Fibroblast of pulmonary artery (primary cell): ENCODE results near the gene SLC22A13.
A peak's percentile ranks its signal among the peaks of the same experiment; 100 is the strongest.

ENCODE experiments used
- DNase-seq: peaks from one replicate; pipeline ENCODE4 v3.0.0-alpha.2; 2010; ENCODE audit warnings: low read depth
- H3K4me3 ChIP-seq: replicated peaks from 2 replicates; pipeline ENCODE4 v1.5.1; 2011; ENCODE audit warnings: low read depth, mild to moderate bottlenecking, control low read depth, low read length, moderate library complexity
- TF ChIP-seq, protein P1 (sequence below): IDR thresholded peaks from 2 replicates; pipeline ENCODE4 v1.5.1; 2011; ENCODE audit warnings: mild to moderate bottlenecking, control low read depth, low read length, inconsistent platforms; ENCODE audit errors: missing control alignments

Gene SLC22A13, protein sequence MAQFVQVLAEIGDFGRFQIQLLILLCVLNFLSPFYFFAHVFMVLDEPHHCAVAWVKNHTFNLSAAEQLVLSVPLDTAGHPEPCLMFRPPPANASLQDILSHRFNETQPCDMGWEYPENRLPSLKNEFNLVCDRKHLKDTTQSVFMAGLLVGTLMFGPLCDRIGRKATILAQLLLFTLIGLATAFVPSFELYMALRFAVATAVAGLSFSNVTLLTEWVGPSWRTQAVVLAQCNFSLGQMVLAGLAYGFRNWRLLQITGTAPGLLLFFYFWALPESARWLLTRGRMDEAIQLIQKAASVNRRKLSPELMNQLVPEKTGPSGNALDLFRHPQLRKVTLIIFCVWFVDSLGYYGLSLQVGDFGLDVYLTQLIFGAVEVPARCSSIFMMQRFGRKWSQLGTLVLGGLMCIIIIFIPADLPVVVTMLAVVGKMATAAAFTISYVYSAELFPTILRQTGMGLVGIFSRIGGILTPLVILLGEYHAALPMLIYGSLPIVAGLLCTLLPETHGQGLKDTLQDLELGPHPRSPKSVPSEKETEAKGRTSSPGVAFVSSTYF

DNA sequence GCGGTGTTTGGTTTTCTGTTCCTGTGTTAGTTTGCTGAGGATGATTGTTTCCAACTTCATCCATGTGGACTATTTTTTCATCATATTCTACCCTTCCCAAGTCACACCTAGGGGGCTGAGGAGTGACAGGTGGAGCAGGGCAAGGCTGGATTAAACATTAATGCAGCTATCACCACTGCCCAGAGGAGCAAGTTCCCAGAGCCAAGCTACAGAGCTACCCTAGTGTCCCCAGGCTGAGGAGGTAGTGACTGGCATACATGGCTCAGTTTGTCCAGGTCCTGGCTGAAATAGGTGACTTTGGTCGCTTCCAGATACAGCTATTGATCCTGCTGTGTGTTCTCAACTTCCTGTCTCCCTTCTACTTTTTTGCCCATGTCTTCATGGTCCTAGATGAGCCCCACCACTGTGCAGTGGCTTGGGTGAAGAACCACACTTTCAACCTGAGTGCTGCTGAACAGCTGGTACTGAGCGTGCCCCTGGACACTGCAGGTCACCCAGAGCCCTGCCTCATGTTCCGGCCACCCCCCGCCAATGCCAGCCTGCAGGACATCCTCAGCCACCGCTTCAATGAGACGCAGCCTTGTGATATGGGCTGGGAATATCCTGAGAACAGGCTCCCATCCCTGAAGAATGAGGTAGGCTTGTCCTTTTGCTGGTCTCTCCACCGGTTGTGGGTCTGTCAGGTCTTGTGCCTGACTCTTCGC lies at the start of gene SLC22A13:
Gene SLC22A13 (plus strand): TSS at position 209 of the 704 bp plus-strand sequence. CDS start 49 bp downstream, at position 258.
- H3K4me3 ChIP-seq, result no peak within 1 kb of the TSS
- TF ChIP-seq, protein P1, sequence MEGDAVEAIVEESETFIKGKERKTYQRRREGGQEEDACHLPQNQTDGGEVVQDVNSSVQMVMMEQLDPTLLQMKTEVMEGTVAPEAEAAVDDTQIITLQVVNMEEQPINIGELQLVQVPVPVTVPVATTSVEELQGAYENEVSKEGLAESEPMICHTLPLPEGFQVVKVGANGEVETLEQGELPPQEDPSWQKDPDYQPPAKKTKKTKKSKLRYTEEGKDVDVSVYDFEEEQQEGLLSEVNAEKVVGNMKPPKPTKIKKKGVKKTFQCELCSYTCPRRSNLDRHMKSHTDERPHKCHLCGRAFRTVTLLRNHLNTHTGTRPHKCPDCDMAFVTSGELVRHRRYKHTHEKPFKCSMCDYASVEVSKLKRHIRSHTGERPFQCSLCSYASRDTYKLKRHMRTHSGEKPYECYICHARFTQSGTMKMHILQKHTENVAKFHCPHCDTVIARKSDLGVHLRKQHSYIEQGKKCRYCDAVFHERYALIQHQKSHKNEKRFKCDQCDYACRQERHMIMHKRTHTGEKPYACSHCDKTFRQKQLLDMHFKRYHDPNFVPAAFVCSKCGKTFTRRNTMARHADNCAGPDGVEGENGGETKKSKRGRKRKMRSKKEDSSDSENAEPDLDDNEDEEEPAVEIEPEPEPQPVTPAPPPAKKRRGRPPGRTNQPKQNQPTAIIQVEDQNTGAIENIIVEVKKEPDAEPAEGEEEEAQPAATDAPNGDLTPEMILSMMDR, result no peak
- no peak for DNase-seq

DNA sequence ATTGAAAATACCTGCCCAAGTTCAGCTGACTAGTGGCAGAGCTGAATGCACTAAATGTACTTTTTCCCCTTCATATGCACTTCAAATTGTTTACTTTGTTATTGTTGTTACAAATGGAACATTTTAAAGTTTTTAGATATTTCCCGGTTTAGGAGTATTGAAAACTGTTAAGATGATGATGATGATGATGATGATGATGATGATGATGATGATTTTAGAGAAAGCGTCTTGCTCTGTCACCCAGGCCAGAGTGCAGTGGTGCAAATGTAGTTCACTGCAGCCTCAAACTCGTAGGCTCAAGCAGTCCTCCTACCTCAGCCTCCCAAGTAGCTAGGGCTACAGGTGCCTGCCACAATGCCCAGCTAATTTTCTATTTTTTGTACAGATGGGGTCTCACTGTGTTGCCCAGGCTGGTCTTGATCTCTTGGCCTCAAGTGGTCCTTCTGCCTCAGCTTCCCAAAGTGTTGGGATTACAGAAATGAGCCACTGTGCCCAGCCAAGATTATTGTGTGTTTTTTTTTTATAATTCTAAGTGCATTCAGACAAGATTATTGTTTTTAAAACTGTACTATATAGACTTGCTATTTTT lies 45.9 kb upstream of the SLC22A13 start:
- DNase-seq, result no peak
- TF ChIP-seq, protein P1, result no peak
- H3K4me3 ChIP-seq, result no peak overlapping the region

DNA sequence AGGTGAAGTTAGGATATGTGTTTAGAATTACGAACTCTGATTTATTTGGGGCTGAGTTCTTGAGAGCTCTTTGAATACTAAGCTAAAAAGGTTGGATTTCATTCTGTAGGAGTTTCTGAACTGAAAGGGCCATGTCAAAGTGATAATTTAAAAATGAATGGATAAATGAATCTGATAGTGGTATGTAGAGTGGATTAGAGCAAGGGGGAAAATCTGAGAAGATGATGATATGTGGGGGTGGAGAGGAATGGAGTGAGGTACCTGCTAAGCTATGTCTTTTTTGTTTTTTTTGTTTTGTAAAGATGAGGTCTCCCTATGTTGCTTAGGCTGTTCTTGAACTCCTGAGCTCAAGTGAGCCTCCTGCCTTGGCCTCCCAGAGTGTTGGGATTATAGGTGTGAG lies 44.6 kb upstream of the SLC22A13 start:
- TF ChIP-seq, protein P1, result no peak
- DNase-seq, result no peak
- no peak overlapping the region for H3K4me3 ChIP-seq

DNA sequence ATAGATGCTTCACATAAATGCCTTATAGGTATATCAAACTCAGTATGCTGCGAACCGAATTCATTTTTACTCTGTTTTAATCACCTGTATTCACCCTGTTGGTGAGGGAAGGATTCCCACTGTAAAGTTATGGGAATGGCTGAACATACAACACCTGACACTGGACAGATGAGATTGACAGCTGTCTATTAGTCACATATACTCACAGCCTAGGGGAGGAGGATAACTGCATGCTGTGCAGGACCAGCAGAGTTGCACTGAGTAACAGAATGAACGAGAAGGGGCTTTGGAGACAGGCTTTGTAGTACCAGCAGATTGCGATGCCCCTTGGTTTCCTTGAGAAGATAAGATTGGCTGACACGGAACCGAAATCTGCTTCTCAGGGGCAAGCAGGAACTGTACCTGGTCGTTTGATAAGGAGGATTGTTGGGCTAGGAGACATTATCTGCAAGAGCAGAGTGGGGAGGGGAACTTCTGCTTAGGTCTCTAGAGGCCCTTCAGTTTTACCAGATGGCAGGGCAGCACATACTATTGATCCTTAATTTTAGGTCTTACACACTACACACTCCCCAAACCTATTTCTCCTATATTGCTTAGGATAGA lies 43.5 kb upstream of the SLC22A13 start:
- TF ChIP-seq, protein P1, result no peak
- DNase-seq, result no peak
- H3K4me3 ChIP-seq, result no peak overlapping the region

DNA sequence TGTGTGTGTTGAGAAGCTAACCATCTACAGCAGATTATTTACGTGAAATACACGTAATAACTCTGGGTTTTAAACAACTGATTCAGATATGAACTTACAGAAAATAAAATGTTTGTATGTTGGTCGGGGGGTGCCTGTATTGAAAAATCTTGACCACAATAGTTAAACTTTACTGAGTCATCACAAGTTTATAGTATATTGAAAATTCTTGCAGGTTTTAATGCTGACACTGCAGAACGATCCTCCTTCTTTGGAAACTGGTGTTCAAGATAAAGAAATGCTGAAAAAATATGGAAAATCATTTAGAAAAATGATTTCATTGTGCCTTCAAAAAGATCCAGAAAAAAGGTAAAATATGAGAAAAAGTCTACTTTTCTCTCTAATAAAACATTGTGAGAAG lies 41.3 kb upstream of the SLC22A13 start:
- no peak overlapping the region for H3K4me3 ChIP-seq
- no peak for DNase-seq
- TF ChIP-seq, protein P1, result no peak

DNA sequence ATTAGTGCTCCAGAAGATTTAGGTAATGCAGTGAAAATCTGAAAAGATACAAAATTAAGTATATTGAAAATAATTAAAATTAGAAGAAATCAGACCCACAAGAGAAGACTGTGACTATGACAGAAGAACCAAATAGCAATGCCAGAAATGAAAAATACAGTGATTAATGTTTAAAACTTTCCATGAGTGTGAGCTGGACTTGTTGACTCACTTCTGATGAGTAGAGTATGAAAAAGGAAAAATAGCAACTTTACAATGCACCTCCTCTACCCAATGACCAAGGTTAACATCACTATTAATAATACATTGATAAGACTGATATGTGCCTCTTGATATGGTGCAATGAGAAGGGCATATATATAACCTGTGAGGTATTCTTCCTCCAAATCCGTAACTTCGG lies 39.3 kb upstream of the SLC22A13 start:
- TF ChIP-seq, protein P1, result no peak
- no peak overlapping the region for H3K4me3 ChIP-seq
- DNase-seq, result peak; percentile 27
